ENCODE measurements around the gene DIPK1A. TPM values are rescaled to one million over a fixed set of nuclear protein-coding genes. Genes with fewer than 3 reads are reported as not detected.

Gene DIPK1A
- polyA plus RNA-seq, 1 donor from 2014 or later, result 10.0 TPM

DNA sequence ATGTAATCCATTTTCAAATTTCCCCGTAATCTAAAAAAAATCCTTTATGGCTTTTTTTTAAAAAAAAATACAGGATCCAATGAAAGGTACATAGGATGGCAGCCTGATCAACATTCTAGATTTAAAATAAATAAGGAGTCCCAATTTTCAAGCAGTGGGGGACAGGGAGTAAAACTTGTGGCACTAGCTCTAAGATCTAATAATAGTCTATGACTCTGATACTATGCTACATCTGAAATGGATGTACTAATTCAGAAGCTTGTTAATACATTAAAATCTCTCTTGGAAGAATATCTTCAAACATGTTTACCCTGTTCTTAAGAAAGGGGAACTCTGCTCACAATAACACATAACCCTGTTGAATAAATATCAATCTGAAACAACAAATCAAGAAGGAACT, 8.5 kb downstream of the DIPK1A start:
- H3K79me2 ChIP-seq (replicated peaks; ENCODE audit: insufficient read depth, low read length), result peaks cover 5% of the 10 kb centered on the region
- TF ChIP-seq EP300 (conservative IDR thresholded peaks at IDR 0.05; ENCODE audit: poor library complexity, severe bottlenecking) (no peak), SMC3 (conservative IDR thresholded peaks at IDR 0.05; ENCODE audit: poor library complexity) (no peak), MXI1 (conservative IDR thresholded peaks at IDR 0.05; ENCODE audit: poor library complexity, severe bottlenecking) (no peak), RAD21 (conservative IDR thresholded peaks at IDR 0.05) (no peak), TAF1 (IDR thresholded peaks at IDR 0.05; ENCODE audit: low read depth) (no peak), EZH2 (IDR thresholded peaks at IDR 0.05; ENCODE audit: borderline replicate concordance, insufficient read depth, low read length, poor library complexity, severe bottlenecking) (no peak), POLR2AphosphoS5 (IDR thresholded peaks at IDR 0.05) (no peak)
- TF ChIP-seq, protein P1, sequence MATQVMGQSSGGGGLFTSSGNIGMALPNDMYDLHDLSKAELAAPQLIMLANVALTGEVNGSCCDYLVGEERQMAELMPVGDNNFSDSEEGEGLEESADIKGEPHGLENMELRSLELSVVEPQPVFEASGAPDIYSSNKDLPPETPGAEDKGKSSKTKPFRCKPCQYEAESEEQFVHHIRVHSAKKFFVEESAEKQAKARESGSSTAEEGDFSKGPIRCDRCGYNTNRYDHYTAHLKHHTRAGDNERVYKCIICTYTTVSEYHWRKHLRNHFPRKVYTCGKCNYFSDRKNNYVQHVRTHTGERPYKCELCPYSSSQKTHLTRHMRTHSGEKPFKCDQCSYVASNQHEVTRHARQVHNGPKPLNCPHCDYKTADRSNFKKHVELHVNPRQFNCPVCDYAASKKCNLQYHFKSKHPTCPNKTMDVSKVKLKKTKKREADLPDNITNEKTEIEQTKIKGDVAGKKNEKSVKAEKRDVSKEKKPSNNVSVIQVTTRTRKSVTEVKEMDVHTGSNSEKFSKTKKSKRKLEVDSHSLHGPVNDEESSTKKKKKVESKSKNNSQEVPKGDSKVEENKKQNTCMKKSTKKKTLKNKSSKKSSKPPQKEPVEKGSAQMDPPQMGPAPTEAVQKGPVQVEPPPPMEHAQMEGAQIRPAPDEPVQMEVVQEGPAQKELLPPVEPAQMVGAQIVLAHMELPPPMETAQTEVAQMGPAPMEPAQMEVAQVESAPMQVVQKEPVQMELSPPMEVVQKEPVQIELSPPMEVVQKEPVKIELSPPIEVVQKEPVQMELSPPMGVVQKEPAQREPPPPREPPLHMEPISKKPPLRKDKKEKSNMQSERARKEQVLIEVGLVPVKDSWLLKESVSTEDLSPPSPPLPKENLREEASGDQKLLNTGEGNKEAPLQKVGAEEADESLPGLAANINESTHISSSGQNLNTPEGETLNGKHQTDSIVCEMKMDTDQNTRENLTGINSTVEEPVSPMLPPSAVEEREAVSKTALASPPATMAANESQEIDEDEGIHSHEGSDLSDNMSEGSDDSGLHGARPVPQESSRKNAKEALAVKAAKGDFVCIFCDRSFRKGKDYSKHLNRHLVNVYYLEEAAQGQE (IDR thresholded peaks at IDR 0.05; ENCODE audit: borderline replicate concordance), result no peak
- TF ChIP-seq, protein P2, sequence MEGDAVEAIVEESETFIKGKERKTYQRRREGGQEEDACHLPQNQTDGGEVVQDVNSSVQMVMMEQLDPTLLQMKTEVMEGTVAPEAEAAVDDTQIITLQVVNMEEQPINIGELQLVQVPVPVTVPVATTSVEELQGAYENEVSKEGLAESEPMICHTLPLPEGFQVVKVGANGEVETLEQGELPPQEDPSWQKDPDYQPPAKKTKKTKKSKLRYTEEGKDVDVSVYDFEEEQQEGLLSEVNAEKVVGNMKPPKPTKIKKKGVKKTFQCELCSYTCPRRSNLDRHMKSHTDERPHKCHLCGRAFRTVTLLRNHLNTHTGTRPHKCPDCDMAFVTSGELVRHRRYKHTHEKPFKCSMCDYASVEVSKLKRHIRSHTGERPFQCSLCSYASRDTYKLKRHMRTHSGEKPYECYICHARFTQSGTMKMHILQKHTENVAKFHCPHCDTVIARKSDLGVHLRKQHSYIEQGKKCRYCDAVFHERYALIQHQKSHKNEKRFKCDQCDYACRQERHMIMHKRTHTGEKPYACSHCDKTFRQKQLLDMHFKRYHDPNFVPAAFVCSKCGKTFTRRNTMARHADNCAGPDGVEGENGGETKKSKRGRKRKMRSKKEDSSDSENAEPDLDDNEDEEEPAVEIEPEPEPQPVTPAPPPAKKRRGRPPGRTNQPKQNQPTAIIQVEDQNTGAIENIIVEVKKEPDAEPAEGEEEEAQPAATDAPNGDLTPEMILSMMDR (IDR thresholded peaks at IDR 0.05; ENCODE audit: poor library complexity, severe bottlenecking), result no peak
- no peaks in the 10 kb centered on the region for H3F3A ChIP-seq (ENCODE audit: insufficient read depth, low read length, poor library complexity, severe bottlenecking)
- no peak overlapping the region for H2AFZ ChIP-seq (ENCODE audit: low read depth, low read length)
- H3K27ac ChIP-seq (ENCODE audit: low read length), result no peak overlapping the region
- no peaks in the 10 kb centered on the region for H3K27me3 ChIP-seq (ENCODE audit: insufficient read depth, low read depth, low read length)
- H3K4me2 ChIP-seq (ENCODE audit: low read length), result no peak overlapping the region
- no peak overlapping the region for H3K4me3 ChIP-seq (ENCODE audit: low read length)
- no peaks in the 10 kb centered on the region for H3K9me2 ChIP-seq (ENCODE audit: insufficient read depth, low read length)
- no peak overlapping the region for H3K9ac ChIP-seq (ENCODE audit: low read length)
- H3K9me3 ChIP-seq (ENCODE audit: low read length), result no peaks in the 10 kb centered on the region
- no peaks in the 10 kb centered on the region for H3K36me3 ChIP-seq (ENCODE audit: insufficient read depth, low read length)
- no peaks in the 10 kb centered on the region for H4K20me1 ChIP-seq (ENCODE audit: insufficient read depth)

DNA sequence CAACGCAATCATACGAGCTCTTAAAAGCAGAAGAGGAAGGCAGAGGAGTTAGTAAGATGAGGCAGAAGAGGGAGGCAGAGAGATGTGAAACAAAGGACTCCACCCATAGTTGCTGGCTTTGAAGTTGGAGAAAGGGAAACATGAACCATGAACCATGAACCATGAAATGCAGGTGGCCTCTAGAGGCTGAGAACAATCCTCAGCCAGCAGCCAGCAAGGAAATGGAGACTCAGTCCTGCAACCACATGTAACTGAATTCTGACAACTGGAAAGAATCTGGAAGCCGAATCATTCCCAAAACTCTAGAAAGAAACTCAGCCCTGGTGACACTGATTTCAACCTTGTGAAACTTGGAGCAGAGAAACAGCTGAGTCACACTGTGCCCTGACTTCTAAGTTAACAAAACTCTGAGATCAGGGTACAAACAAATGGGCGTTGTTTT, 10.1 kb downstream of the DIPK1A start:
- no peaks in the 10 kb centered on the region for H3K9me2 ChIP-seq (ENCODE audit: insufficient read depth, low read length)
- H3K9me3 ChIP-seq (ENCODE audit: low read length), result no peaks in the 10 kb centered on the region
- H3K4me2 ChIP-seq (ENCODE audit: low read length), result no peak overlapping the region
- peaks cover 5% of the 10 kb centered on the region for H3K79me2 ChIP-seq (replicated peaks; ENCODE audit: insufficient read depth, low read length)
- H3F3A ChIP-seq (ENCODE audit: insufficient read depth, low read length, poor library complexity, severe bottlenecking), result no peaks in the 10 kb centered on the region
- no peak overlapping the region for H3K4me3 ChIP-seq (ENCODE audit: low read length)
- no peak overlapping the region for H2AFZ ChIP-seq (ENCODE audit: low read depth, low read length)
- TF ChIP-seq TAF1 (IDR thresholded peaks at IDR 0.05; ENCODE audit: low read depth), result no peak
- no peak for TF ChIP-seq MXI1 (conservative IDR thresholded peaks at IDR 0.05; ENCODE audit: poor library complexity, severe bottlenecking)
- TF ChIP-seq EZH2 (IDR thresholded peaks at IDR 0.05; ENCODE audit: borderline replicate concordance, insufficient read depth, low read length, poor library complexity, severe bottlenecking), result no peak
- TF ChIP-seq, protein P2 (IDR thresholded peaks at IDR 0.05; ENCODE audit: poor library complexity, severe bottlenecking), result no peak
- TF ChIP-seq, protein P1 (IDR thresholded peaks at IDR 0.05; ENCODE audit: borderline replicate concordance), result no peak
- no peak for TF ChIP-seq RAD21 (conservative IDR thresholded peaks at IDR 0.05)
- TF ChIP-seq SMC3 (conservative IDR thresholded peaks at IDR 0.05; ENCODE audit: poor library complexity), result no peak
- TF ChIP-seq POLR2AphosphoS5 (IDR thresholded peaks at IDR 0.05), result no peak
- no peak for TF ChIP-seq EP300 (conservative IDR thresholded peaks at IDR 0.05; ENCODE audit: poor library complexity, severe bottlenecking)
- H3K27ac ChIP-seq (ENCODE audit: low read length), result no peak overlapping the region
- no peaks in the 10 kb centered on the region for H3K27me3 ChIP-seq (ENCODE audit: insufficient read depth, low read depth, low read length)
- no peaks in the 10 kb centered on the region for H3K36me3 ChIP-seq (ENCODE audit: insufficient read depth, low read length)
- H4K20me1 ChIP-seq (ENCODE audit: insufficient read depth), result no peaks in the 10 kb centered on the region
- no peak overlapping the region for H3K9ac ChIP-seq (ENCODE audit: low read length)

Data from neural cell (in vitro differentiated cells).